ENCODE data around the gene SLC38A5. TPM values are rescaled to one million over a fixed set of nuclear protein-coding genes. Genes with fewer than 3 reads are reported as not detected.
A peak's percentile ranks its signal among the peaks of the same experiment; 100 is the strongest.

SLC38A5 gene
- total and polyA plus RNA-seq, 2 of the 13 experiments (the other 11 are each of a cell fraction or from before 2014, with no cell fraction given), result 46.1 to 73.4 TPM

- no peaks in the 10 kb centered on the region; a peak in 1 of 5 replicates for H3K27me3 ChIP-seq (ENCODE audit: control insufficient read depth in 1 of 2, insufficient read depth in 2 of 2, low read length in 2 of 2)
- no peak overlapping the region for H3K27ac ChIP-seq (ENCODE audit: extremely low read length, insufficient read depth, low read length)
- no peak overlapping the region for H3K4me2 ChIP-seq (ENCODE audit: low read depth, low read length)
- intact Hi-C loops (cut with micrococcal nuclease; ENCODE audit: unreplicated experiment), result loop anchor here (5.0 to 10.0 kb wide), 2 partner anchors 35 to 63 kb away; partner anchors contain the start of genes PORCN and TBC1D25
- no peaks in the 10 kb centered on the region for H3K9me3 ChIP-seq (ENCODE audit: low read length)
- WGBS (ENCODE audit: low lambda C conversion rate), result 97% methylated on average over 7 of the region's 9 CpGs
- TF ChIP-seq JDP2 (CRISPR knock-in tag; IDR thresholded peaks at IDR 0.05; ENCODE audit: borderline replicate concordance), result no peak
- H4K20me1 ChIP-seq (ENCODE audit: insufficient read depth, low read length), result no peaks in the 10 kb centered on the region
- no TSS peak for BruUV-seq (replicated peaks)
- H2AFZ ChIP-seq (ENCODE audit: low read length), result no peak overlapping the region
- H3K36me3 ChIP-seq (replicated peaks in 1 of 2; ENCODE audit: control insufficient read depth in 1 of 2, insufficient read depth in 2 of 2, low read length in 2 of 2), result no peaks in the 10 kb centered on the region
- no peak for ATAC-seq
- H3K9ac ChIP-seq (ENCODE audit: insufficient read depth, low read depth, low read length), result no peak overlapping the region
- ChIA-PET CTCF (ENCODE audit: low intra/inter-chr PET ratio, low total read pairs) (no interaction called here), POLR2A (no interaction called here)
- no peak for FAIRE-seq
- no peak overlapping the region for H3K4me3 ChIP-seq (replicated peaks in 1 of 3; ENCODE audit: insufficient read depth in 1 of 3, low read depth in 2 of 3, low read length in 3 of 3)
- H3K4me1 ChIP-seq (ENCODE audit: insufficient read depth, low read length), result peaks cover 64% of the 10 kb centered on the region
- no peak for DNase-seq (ENCODE audit: low spot score)
- peaks cover 25% of the 10 kb centered on the region for H3K79me2 ChIP-seq (ENCODE audit: insufficient read depth, low read length)
- in situ Hi-C loops (cut with HindIII; ENCODE audit: extremely low pct_ligation_motif_present, low pct_unique_long_range_greater_than_20kb), result no loop called here
Observed at GRCh38 chrX:48472225-48472624, 2.2 kb upstream of the SLC38A5 start.

GRCh38 chrX:48471504-48471903, 1.4 kb upstream of the SLC38A5 start:
- ChIA-PET POLR2A (interaction anchor here (1.1 to 3.7 kb wide), 3 partner anchors 10 to 635 kb away, joined by 3 to 16 read pairs (median 3); partner anchors contain the start of gene ZNF81), CTCF (ENCODE audit: low intra/inter-chr PET ratio, low total read pairs) (no interaction called here)
- BruUV-seq (replicated peaks), result no TSS peak
- ATAC-seq (no peak), FAIRE-seq (no peak), DNase-seq (ENCODE audit: low spot score) (no peak)
- H3K9me3 ChIP-seq (ENCODE audit: low read length), result no peaks in the 10 kb centered on the region
- H3K79me2 ChIP-seq (ENCODE audit: insufficient read depth, low read length), result peaks cover 18% of the 10 kb centered on the region
- H3K9ac ChIP-seq (ENCODE audit: insufficient read depth, low read depth, low read length), result no peak overlapping the region; the same call in 1 of the 2 replicates
- H2AFZ ChIP-seq (ENCODE audit: low read length), result no peak overlapping the region
- H3K27me3 ChIP-seq (ENCODE audit: control insufficient read depth in 1 of 2, insufficient read depth in 2 of 2, low read length in 2 of 2), result no peaks in the 10 kb centered on the region; a peak in 1 of 5 replicates
- H3K36me3 ChIP-seq (replicated peaks in 1 of 2; ENCODE audit: control insufficient read depth in 1 of 2, insufficient read depth in 2 of 2, low read length in 2 of 2), result no peaks in the 10 kb centered on the region
- no peak overlapping the region for H3K4me3 ChIP-seq (replicated peaks in 1 of 3; ENCODE audit: insufficient read depth in 1 of 3, low read depth in 2 of 3, low read length in 3 of 3)
- peak overlapping the region; percentile 67 for H3K27ac ChIP-seq (ENCODE audit: extremely low read length, insufficient read depth, low read length)
- intact Hi-C loops (cut with micrococcal nuclease; ENCODE audit: unreplicated experiment) (loop anchor here (5.0 to 10.0 kb wide), 2 partner anchors 36 to 63 kb away; partner anchors contain the start of genes PORCN and TBC1D25), in situ Hi-C loops (cut with HindIII; ENCODE audit: extremely low pct_ligation_motif_present, low pct_unique_long_range_greater_than_20kb) (no loop called here)
- peaks cover 59% of the 10 kb centered on the region for H3K4me1 ChIP-seq (ENCODE audit: insufficient read depth, low read length)
- WGBS (ENCODE audit: low lambda C conversion rate), result 90% methylated on average over 8 of the region's 8 CpGs
- H3K4me2 ChIP-seq (ENCODE audit: low read depth, low read length), result no peak overlapping the region
- no peaks in the 10 kb centered on the region for H4K20me1 ChIP-seq (ENCODE audit: insufficient read depth, low read length)
- no peak for TF ChIP-seq MED8 (CRISPR knock-in tag; IDR thresholded peaks at IDR 0.05; ENCODE audit: insufficient replicate concordance)
- no peak for TF ChIP-seq ZMAT5 (CRISPR knock-in tag; IDR thresholded peaks at IDR 0.05; ENCODE audit: borderline replicate concordance, low read depth)
- no peak for TF ChIP-seq AFF4 (CRISPR knock-in tag; IDR thresholded peaks at IDR 0.05)
- TF ChIP-seq ZNF792 (CRISPR knock-in tag; IDR thresholded peaks at IDR 0.05), result no peak
- no peak for TF ChIP-seq FLYWCH1 (CRISPR knock-in tag; IDR thresholded peaks at IDR 0.05)
- TF ChIP-seq ZNF660 (CRISPR knock-in tag; IDR thresholded peaks at IDR 0.05; ENCODE audit: borderline replicate concordance, low read depth), result no peak
- TF ChIP-seq RELA (CRISPR knock-in tag; IDR thresholded peaks at IDR 0.05), result no peak
- TF ChIP-seq, protein P1, sequence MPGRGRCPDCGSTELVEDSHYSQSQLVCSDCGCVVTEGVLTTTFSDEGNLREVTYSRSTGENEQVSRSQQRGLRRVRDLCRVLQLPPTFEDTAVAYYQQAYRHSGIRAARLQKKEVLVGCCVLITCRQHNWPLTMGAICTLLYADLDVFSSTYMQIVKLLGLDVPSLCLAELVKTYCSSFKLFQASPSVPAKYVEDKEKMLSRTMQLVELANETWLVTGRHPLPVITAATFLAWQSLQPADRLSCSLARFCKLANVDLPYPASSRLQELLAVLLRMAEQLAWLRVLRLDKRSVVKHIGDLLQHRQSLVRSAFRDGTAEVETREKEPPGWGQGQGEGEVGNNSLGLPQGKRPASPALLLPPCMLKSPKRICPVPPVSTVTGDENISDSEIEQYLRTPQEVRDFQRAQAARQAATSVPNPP (CRISPR knock-in tag; IDR thresholded peaks at IDR 0.05), result no peak
- TF ChIP-seq U2AF1 (optimal IDR thresholded peaks at IDR 0.05; ENCODE audit: low read depth, low read length), result no peak

All from HepG2 (cell line).